Fibroblast of lung (primary cell): ENCODE results near the gene HRH3. TPM values are rescaled to one million over a fixed set of nuclear protein-coding genes. Genes with fewer than 3 reads are reported as not detected.

Experiments used
- DNase-seq, 2 donors: peaks; one replicate each; pipeline versions ENCODE4 v3.0.0 to v3.0.0-alpha.2; 2010; ENCODE audit warnings: low read depth in 2 of 2
- H2AFZ ChIP-seq: 2 replicates; pipeline ENCODE4 v1.5.1; 2012; ENCODE audit warnings: low read length, control low read depth, inconsistent platforms
- H3K27ac ChIP-seq: 2 replicates; pipeline ENCODE4 v1.5.1; 2011; ENCODE audit warnings: low read length, control low read depth; ENCODE audit not compliant: insufficient read depth
- H3K27me3 ChIP-seq: 2 replicates; pipeline ENCODE4 v1.5.1; 2011; ENCODE audit warnings: mild to moderate bottlenecking, low read length; ENCODE audit not compliant: control insufficient read depth, insufficient read depth
- H3K36me3 ChIP-seq: 2 replicates; pipeline ENCODE4 v1.5.1; 2011; ENCODE audit warnings: low read length; ENCODE audit not compliant: control insufficient read depth, insufficient read depth
- H3K4me1 ChIP-seq: 2 replicates; pipeline ENCODE4 v1.5.1; 2011; ENCODE audit warnings: low read length; ENCODE audit not compliant: control insufficient read depth, insufficient read depth; ENCODE audit errors: extremely low read depth
- H3K4me2 ChIP-seq: 2 replicates; pipeline ENCODE4 v1.5.1; 2011; ENCODE audit warnings: low read length, control low read depth; ENCODE audit not compliant: insufficient read depth; ENCODE audit errors: extremely low read depth
- H3K4me3 ChIP-seq, 4 experiments: fragments of 200-600 bp in 1 of 4; sonication (generic) in 1 of 4; replicated peaks in 1 of 4; 2 replicates each; pipeline ENCODE4 v1.5.1; 2011 to 2016; ENCODE audit warnings: low read length in 4 of 4, low read depth in 3 of 4, mild to moderate bottlenecking in 3 of 4, control low read depth in 2 of 4, inconsistent platforms in 1 of 4, mixed read lengths in 1 of 4; ENCODE audit not compliant: insufficient read depth in 1 of 4; ENCODE audit errors: control extremely low read depth in 1 of 4
- H3K79me2 ChIP-seq: 2 replicates; pipeline ENCODE4 v1.5.1; 2012; ENCODE audit warnings: mild to moderate bottlenecking, low read length, inconsistent platforms; ENCODE audit not compliant: control insufficient read depth, insufficient read depth
- H3K9ac ChIP-seq: 2 replicates; pipeline ENCODE4 v1.5.1; 2011; ENCODE audit warnings: mild to moderate bottlenecking, low read length, control low read depth; ENCODE audit not compliant: insufficient read depth
- H3K9me3 ChIP-seq: 2 replicates; pipeline ENCODE4 v1.5.1; 2012; ENCODE audit warnings: low read depth, low read length; ENCODE audit not compliant: control insufficient read depth, insufficient read depth
- H4K20me1 ChIP-seq: 2 replicates; pipeline ENCODE4 v1.5.1; 2011; ENCODE audit warnings: low read length; ENCODE audit not compliant: control insufficient read depth, insufficient read depth; ENCODE audit errors: extremely low read depth
- EZH2 ChIP-seq: IDR thresholded peaks from 2 replicates; pipeline ENCODE4 v1.5.1; 2012; ENCODE audit warnings: low read length, control low read depth, mild to moderate bottlenecking; ENCODE audit errors: missing control alignments
- polyA plus RNA-seq, 2 donors: library from polyadenylated mRNA; depleted of rRNA in 1 of 2; stranded (reverse) in 1 of 2; unstranded in 1 of 2; fragments of >200 nt; gene quantifications; 2 replicates each; pipeline ENCODE4 v1.2.1, GENCODE V29; 2011 to 2012; ENCODE audit warnings: missing spikeins in 1 of 2
- total RNA-seq: library from RNA; depleted of rRNA; stranded (reverse); fragments of >200 nt; gene quantifications from 2 replicates; pipeline ENCODE4 v1.2.1, GENCODE V29; 2014
- TF ChIP-seq, protein P1 (sequence below), 2 donors: IDR thresholded peaks in 1 of 2; conservative IDR thresholded peaks in 1 of 2; 1 replicate in 1 of 2; 2 replicates in 1 of 2; pipeline ENCODE4 v1.5.1; 2011 to 2012; ENCODE audit warnings: low read length in 2 of 2, control low read depth in 1 of 2, inconsistent platforms in 1 of 2, low read depth in 1 of 2, mild to moderate bottlenecking in 1 of 2

Gene HRH3
- total and polyA plus RNA-seq, 2 donors (not counting 1 experiment from before 2014, with no cell fraction given): not detected

DNA sequence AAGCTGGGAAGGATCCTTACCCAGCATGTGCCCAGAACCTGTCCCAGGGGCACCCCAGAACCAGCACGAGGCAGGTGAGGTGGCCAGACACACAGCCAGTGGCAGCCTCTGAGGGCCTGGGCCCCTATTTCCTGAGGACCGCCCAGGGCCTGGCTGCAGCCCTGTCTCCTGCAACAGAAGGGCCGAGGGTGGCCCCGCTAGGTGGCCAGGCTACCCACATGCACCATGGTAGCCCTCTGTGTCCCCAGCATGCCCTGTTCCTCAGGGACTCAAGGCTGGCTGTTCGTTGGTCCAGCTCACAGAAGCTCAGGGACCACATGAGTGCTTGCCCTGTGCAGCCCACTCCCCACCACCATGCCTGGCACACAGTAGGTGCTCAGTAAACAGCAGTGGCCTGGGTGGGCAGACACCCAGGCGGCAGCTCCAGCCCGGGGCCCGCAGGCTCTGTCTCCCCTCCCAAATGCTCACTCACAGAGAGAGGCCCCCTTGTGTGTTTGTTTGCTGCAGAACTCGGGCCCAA, 8.2 kb downstream of the HRH3 start:
- Histone ChIP-seq H3K36me3 (no peaks in the 10 kb centered on the region), H3K9me3 (no peaks in the 10 kb centered on the region), H2AFZ (no peak overlapping the region), H3K4me3 (no peak overlapping the region), H3K4me2 (no peak overlapping the region), H3K79me2 (no peaks in the 10 kb centered on the region), H4K20me1 (no peaks in the 10 kb centered on the region), H3K27me3 (peaks cover 24% of the 10 kb centered on the region), H3K27ac (no peak overlapping the region), H3K4me1 (no peaks in the 10 kb centered on the region), H3K9ac (no peak overlapping the region)
- DNase-seq: no peak
- TF ChIP-seq EZH2: no peak
- TF ChIP-seq, protein P1, sequence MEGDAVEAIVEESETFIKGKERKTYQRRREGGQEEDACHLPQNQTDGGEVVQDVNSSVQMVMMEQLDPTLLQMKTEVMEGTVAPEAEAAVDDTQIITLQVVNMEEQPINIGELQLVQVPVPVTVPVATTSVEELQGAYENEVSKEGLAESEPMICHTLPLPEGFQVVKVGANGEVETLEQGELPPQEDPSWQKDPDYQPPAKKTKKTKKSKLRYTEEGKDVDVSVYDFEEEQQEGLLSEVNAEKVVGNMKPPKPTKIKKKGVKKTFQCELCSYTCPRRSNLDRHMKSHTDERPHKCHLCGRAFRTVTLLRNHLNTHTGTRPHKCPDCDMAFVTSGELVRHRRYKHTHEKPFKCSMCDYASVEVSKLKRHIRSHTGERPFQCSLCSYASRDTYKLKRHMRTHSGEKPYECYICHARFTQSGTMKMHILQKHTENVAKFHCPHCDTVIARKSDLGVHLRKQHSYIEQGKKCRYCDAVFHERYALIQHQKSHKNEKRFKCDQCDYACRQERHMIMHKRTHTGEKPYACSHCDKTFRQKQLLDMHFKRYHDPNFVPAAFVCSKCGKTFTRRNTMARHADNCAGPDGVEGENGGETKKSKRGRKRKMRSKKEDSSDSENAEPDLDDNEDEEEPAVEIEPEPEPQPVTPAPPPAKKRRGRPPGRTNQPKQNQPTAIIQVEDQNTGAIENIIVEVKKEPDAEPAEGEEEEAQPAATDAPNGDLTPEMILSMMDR (conservative IDR thresholded peaks at IDR 0.05 in 1 of 2, IDR thresholded peaks at IDR 0.05 in 1 of 2; ENCODE audit: low read depth in 1 of 2, low read length in 2 of 2): no peak

DNA sequence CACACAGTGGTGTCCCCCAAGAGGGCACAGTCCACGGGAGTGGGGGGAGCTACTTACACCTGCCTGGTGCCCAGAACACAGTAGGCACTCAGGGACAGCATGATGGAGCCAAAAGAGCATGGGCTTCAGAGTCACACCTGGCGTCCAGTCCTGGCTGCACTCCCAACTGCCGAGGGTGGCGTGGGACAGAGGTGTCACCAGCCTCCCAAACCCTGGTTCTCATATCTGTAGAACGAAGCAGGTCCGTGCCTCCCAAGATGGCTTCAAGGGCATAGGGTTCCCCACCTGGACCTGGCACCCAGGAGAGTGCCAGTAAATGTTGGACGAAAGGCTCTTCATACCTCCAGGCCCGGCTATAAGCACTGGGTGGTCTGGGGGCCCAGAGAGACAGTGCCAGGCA, 8.9 kb downstream of the HRH3 start:
- H4K20me1 ChIP-seq: no peaks in the 10 kb centered on the region
- no peak overlapping the region for H3K4me3 ChIP-seq
- peaks cover 24% of the 10 kb centered on the region for H3K27me3 ChIP-seq
- H3K9me3 ChIP-seq: no peaks in the 10 kb centered on the region
- TF ChIP-seq EZH2: no peak
- TF ChIP-seq, protein P1 (conservative IDR thresholded peaks at IDR 0.05 in 1 of 2, IDR thresholded peaks at IDR 0.05 in 1 of 2; ENCODE audit: low read depth in 1 of 2, low read length in 2 of 2): no peak
- H2AFZ ChIP-seq: no peak overlapping the region
- DNase-seq: no peak
- H3K9ac ChIP-seq: no peak overlapping the region
- H3K4me2 ChIP-seq: no peak overlapping the region
- no peaks in the 10 kb centered on the region for H3K36me3 ChIP-seq
- H3K4me1 ChIP-seq: no peaks in the 10 kb centered on the region
- no peaks in the 10 kb centered on the region for H3K79me2 ChIP-seq
- H3K27ac ChIP-seq: no peak overlapping the region

DNA sequence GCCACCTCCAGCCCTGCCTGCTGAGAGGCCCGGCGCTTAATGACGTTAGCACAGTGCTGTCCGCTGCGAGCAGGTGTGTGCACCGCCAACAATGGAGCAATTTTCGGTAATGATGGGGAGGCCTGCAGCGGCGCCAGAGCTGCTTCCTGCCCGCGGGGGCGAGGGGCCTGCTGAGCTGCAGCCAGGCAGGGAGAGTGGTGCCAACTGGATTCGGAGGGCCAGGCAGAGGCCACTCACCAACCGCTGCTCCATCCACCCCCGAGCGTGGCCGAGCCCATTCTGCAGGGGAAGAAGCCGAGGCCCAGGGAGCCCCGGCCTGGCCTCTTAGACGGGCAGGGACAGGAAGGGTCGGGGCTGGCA, 9.6 kb downstream of the HRH3 start:
- no peaks in the 10 kb centered on the region for H4K20me1 ChIP-seq

More for the DNA sequence above, 9.6 kb downstream of the HRH3 start:
- TF ChIP-seq, protein P1 (conservative IDR thresholded peaks at IDR 0.05 in 1 of 2, IDR thresholded peaks at IDR 0.05 in 1 of 2; ENCODE audit: low read depth in 1 of 2, low read length in 2 of 2): no peak
- no peak for TF ChIP-seq EZH2
- H3K4me2 ChIP-seq: no peak overlapping the region
- peaks cover 24% of the 10 kb centered on the region for H3K27me3 ChIP-seq
- H3K36me3 ChIP-seq: no peaks in the 10 kb centered on the region
- H3K9ac ChIP-seq: no peak overlapping the region
- no peaks in the 10 kb centered on the region for H3K79me2 ChIP-seq
- no peaks in the 10 kb centered on the region for H3K9me3 ChIP-seq
- H3K4me1 ChIP-seq: no peaks in the 10 kb centered on the region
- no peak overlapping the region for H3K27ac ChIP-seq
- no peak overlapping the region for H3K4me3 ChIP-seq
- DNase-seq: no peak
- no peak overlapping the region for H2AFZ ChIP-seq
